ENCODE results near the gene CD83. TPM values are rescaled to one million over a fixed set of nuclear protein-coding genes. Genes with fewer than 3 reads are reported as not detected.

The CD83 gene
- total RNA-seq, 1 experiment from 2014 or later, result 7.0 TPM

DNA sequence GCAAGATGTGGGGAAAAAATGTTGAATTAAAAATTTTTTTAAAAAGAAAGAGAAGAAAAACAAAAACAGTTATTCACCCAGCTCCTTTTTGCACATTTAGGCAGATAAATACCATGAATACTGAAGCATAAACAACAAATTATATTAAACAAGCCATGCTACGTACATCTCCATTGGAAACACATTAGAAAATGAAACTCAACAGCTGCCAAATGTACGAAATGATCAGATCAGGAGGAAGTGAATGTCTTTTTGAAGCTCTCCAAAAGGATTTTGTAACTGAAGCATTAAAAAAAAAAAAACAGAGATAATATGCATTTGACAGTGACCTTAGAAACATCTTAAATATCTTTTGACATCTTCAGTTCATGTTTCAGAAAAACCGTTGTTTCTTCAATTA lies 56.7 kb downstream of the CD83 start:
- Histone ChIP-seq H2BK20ac (ENCODE audit: low read depth, low read length, poor library complexity, severe bottlenecking) (no peak overlapping the region), H4K20me1 (ENCODE audit: control insufficient read depth, insufficient read depth, insufficient read length) (no peaks in the 10 kb centered on the region), H3K18ac (ENCODE audit: insufficient read length, low read depth, low read length) (no peak overlapping the region), H3K9me3 (ENCODE audit: control insufficient read depth, low read depth, low read length) (peaks cover 8% of the 10 kb centered on the region), H3K4me1 (ENCODE audit: insufficient read depth, low read length) (no peaks in the 10 kb centered on the region), H4K8ac (replicated peaks; ENCODE audit: insufficient read length, low read depth, low read length) (no peak overlapping the region), H3K14ac (ENCODE audit: insufficient read depth, low read length) (no peak overlapping the region), H3K79me2 (ENCODE audit: insufficient read depth, low read length) (no peaks in the 10 kb centered on the region), H2AFZ (ENCODE audit: low read length) (no peak overlapping the region), H3K9ac (ENCODE audit: extremely low read depth, insufficient read length, low read length) (no peak overlapping the region), H2AK5ac (ENCODE audit: insufficient read length, low read length) (no peak overlapping the region), H2BK15ac (ENCODE audit: low read depth, low read length) (no peak overlapping the region), H2BK12ac (ENCODE audit: insufficient read length, low read depth, low read length) (no peak overlapping the region), H3K79me1 (ENCODE audit: insufficient read depth, low read depth, low read length, poor library complexity, severe bottlenecking) (no peaks in the 10 kb centered on the region), H3T11ph (ENCODE audit: low read length) (no peak overlapping the region), H3K4ac (ENCODE audit: low read depth, low read length) (no peak overlapping the region), H3K56ac (ENCODE audit: insufficient read length, low read depth, low read length) (no peak overlapping the region), H3K27ac (ENCODE audit: insufficient read length, low read depth, low read length) (no peak overlapping the region), H4K5ac (ENCODE audit: insufficient read length, low read depth, low read length) (no peak overlapping the region), H2BK120ac (ENCODE audit: low read depth, low read length, poor library complexity, severe bottlenecking) (no peak overlapping the region), H3K23me2 (ENCODE audit: insufficient read length, low read depth, low read length, poor library complexity, severe bottlenecking) (no peaks in the 10 kb centered on the region), H4K91ac (ENCODE audit: insufficient read length, low read depth, low read length) (no peak overlapping the region), H2BK5ac (ENCODE audit: insufficient read length, low read length) (no peak overlapping the region), H3K4me2 (ENCODE audit: insufficient read depth, insufficient read length, low read length) (no peak overlapping the region), H3K23ac (ENCODE audit: insufficient read length, low read depth, low read length) (no peak overlapping the region), H3K27me3 (ENCODE audit: insufficient read depth, low read length) (no peaks in the 10 kb centered on the region)
- 0 out of 2 replicates have a peak, but pooled peaks cover 3% of the 10 kb centered on the region for H3K27me3 Mint-ChIP-seq (ENCODE audit: low read depth)
- TF ChIP-seq, protein P1, sequence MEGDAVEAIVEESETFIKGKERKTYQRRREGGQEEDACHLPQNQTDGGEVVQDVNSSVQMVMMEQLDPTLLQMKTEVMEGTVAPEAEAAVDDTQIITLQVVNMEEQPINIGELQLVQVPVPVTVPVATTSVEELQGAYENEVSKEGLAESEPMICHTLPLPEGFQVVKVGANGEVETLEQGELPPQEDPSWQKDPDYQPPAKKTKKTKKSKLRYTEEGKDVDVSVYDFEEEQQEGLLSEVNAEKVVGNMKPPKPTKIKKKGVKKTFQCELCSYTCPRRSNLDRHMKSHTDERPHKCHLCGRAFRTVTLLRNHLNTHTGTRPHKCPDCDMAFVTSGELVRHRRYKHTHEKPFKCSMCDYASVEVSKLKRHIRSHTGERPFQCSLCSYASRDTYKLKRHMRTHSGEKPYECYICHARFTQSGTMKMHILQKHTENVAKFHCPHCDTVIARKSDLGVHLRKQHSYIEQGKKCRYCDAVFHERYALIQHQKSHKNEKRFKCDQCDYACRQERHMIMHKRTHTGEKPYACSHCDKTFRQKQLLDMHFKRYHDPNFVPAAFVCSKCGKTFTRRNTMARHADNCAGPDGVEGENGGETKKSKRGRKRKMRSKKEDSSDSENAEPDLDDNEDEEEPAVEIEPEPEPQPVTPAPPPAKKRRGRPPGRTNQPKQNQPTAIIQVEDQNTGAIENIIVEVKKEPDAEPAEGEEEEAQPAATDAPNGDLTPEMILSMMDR (conservative IDR thresholded peaks at IDR 0.05), result no peak
- peaks cover 0 to 24% (median 11%) of the 10 kb centered on the region in 3 experiments; a peak in 4 of 7 replicates for H3K36me3 Mint-ChIP-seq (ENCODE audit: insufficient read depth in 1 of 3, low read depth in 3 of 3)
- peaks cover 6 to 11% of the 10 kb centered on the region in 2 experiments for H3K4me1 Mint-ChIP-seq
- no peak overlapping the region for H3K4me3 Mint-ChIP-seq
- no CpG with 5 or more reads among the region's 3 CpGs for WGBS (ENCODE audit: extremely low coverage, insufficient read length, low lambda C conversion rate)
- peaks cover 23 to 27% of the 10 kb centered on the region in 2 experiments for H3K9me3 Mint-ChIP-seq
- H3K27ac Mint-ChIP-seq, result no peak overlapping the region
- no peak for DNase-seq
